Measurements from ENCODE around the gene CABLES1.
"Not testable (repeated sequence)": the region's sequence is repeated elsewhere in the genome, so short reads cannot be mapped to it uniquely, and the experiment has no call there.

Gene CABLES1

GRCh38 chr18:23143016-23143814 lies 7.9 kb downstream of the CABLES1 start:
- no peak for DNase-seq

- DNase-seq, result no peak
These were observed 8.6 kb downstream of the CABLES1 start for GRCh38 chr18:23143815-23144261.

GRCh38 chr18:23144640-23145039 lies 9.4 kb downstream of the CABLES1 start:
- no peak for DNase-seq

GRCh38 chr18:23145621-23146020 lies 10.3 kb downstream of the CABLES1 start:
- no peak for DNase-seq

- DNase-seq, result no peak
These were observed 11.7 kb downstream of the CABLES1 start for GRCh38 chr18:23146861-23147469.

- DNase-seq, result no peak
These were observed 13.1 kb downstream of the CABLES1 start for GRCh38 chr18:23148382-23148781.

GRCh38 chr18:23149570-23149969 lies 14.3 kb downstream of the CABLES1 start:
- DNase-seq, result no peak

GRCh38 chr18:23151414-23152099 lies 16.3 kb downstream of the CABLES1 start:
- no peak for DNase-seq

GRCh38 chr18:23154030-23154429 lies 18.7 kb downstream of the CABLES1 start:
- no peak for DNase-seq

GRCh38 chr18:23154823-23155500 lies 19.7 kb downstream of the CABLES1 start:
- no peak for DNase-seq

GRCh38 chr18:23155537-23155936 lies 20.3 kb downstream of the CABLES1 start:
- no peak for DNase-seq

- DNase-seq, result no peak
These were observed 20.8 kb downstream of the CABLES1 start for GRCh38 chr18:23156134-23156533.

GRCh38 chr18:23158058-23158457 lies 22.8 kb downstream of the CABLES1 start:
- DNase-seq, result no peak

- not testable (repeated sequence) for DNase-seq
These were observed 23.6 kb downstream of the CABLES1 start for GRCh38 chr18:23158884-23159283.

- DNase-seq, result no peak
These were observed 24.1 kb downstream of the CABLES1 start for GRCh38 chr18:23159344-23159743.

- no peak for DNase-seq
These were observed 27.2 kb downstream of the CABLES1 start for GRCh38 chr18:23162473-23162872.

GRCh38 chr18:23163786-23164533 lies 28.7 kb downstream of the CABLES1 start:
- DNase-seq, result no peak

- no peak for DNase-seq
These were observed 30.2 kb downstream of the CABLES1 start for GRCh38 chr18:23165271-23166068.

GRCh38 chr18:23166891-23167541 lies 31.7 kb downstream of the CABLES1 start:
- no peak for DNase-seq

GRCh38 chr18:23169673-23170044 lies 34.4 kb downstream of the CABLES1 start:
- DNase-seq, result no peak

- no peak for DNase-seq
These were observed 34.9 kb downstream of the CABLES1 start for GRCh38 chr18:23170137-23170536.

All from NCI-H1694 treated with DMSO at 0.1 percent for 48 hours (cell line).